Stimulated activated CD4-positive, alpha-beta T cell treated with anti-CD3 and anti-CD28 coated beads, TNF-alpha, amount 100 ng/mL, for 1 hour (primary cell): ENCODE measurements around the gene NDOR1.
"Not testable (repeated sequence)": the region's sequence is repeated elsewhere in the genome, so short reads cannot be mapped to it uniquely, and the experiment has no call there.

Experiments
- DNase-seq, 3 donors: peaks; one replicate each; pipeline ENCODE4 v3.0.0-alpha.2; 2020; ENCODE audit warnings: low read depth in 3 of 3, low spot score in 1 of 3

The NDOR1 gene

DNA sequence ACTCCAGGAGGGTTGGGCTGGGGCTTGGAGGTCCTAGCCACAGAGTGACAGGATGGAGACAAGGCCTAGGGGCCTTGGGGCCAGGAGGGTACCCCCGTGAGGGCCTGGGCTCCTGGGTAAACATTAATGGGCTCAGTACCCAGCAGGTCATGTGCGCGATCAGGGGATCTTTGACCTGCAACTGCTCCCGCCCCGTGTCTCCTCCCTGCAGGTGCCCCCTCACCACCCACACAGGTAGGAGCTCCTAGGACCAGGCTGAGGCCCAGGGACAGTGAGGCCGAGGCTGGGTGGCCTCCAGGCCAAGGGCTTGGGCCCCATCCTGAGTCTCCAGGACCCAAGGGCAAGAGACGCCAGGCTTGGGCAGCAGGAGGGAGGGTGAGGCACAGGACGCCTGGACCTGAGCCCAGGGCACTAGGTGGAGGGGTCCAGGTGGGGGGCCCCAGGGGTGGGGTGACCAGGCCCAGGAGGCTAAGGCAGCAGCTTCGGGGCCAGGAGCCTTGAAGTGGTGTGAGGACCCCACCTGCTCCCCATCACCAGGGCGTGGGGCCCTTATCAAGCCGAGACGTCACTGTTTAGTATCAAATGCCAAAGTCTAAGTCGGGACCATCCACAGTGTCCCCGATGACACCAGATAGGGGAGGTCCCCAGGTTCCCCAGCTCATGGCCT is 25.3 kb downstream of the NDOR1 start, which contains the start of gene SLC34A3:
SLC34A3 (plus strand) TSS at position 197 of the 667 bp plus-strand sequence. CDS start 802 bp downstream, outside the sequence.
- DNase-seq, result no peak

- DNase-seq, result no peak
These were observed 26.0 kb downstream of the NDOR1 start for GRCh38 chr9:137231372-137232039.

GRCh38 chr9:137232101-137232500 is 26.6 kb downstream of the NDOR1 start:
- DNase-seq, result no peak

- no peak for DNase-seq
These were observed 27.0 kb downstream of the NDOR1 start for GRCh38 chr9:137232510-137232909.

- no peak for DNase-seq
These were observed 27.9 kb downstream of the NDOR1 start for GRCh38 chr9:137233143-137233980.

DNA sequence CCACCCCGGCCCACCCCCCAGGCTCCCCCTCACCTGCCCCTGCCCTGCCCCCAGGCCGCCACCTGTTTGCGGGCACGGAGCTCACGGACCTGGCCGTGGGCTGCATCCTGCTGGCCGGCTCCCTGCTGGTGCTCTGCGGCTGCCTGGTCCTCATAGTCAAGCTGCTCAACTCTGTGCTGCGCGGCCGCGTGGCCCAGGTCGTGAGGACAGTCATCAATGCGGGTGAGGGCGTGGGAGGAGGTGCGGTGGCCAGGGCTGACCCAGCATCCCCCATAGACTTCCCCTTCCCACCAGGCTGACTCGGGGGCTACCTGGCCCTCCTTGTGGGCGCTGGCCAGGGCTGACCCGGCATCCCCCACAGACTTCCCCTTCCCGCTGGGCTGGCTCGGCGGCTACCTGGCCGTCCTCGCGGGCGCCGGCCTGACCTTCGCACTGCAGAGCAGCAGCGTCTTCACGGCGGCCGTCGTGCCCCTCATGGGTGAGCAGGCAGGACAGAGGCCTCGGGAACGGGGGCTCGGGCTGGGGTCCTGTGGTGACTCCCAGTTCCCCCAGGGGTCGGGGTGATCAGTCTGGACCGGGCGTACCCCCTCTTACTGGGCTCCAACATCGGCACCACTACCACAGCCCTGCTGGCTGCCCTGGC is 28.7 kb downstream of the NDOR1 start:
- DNase-seq, result no peak

GRCh38 chr9:137234758-137235423 is 29.4 kb downstream of the NDOR1 start:
- no peak for DNase-seq

DNA sequence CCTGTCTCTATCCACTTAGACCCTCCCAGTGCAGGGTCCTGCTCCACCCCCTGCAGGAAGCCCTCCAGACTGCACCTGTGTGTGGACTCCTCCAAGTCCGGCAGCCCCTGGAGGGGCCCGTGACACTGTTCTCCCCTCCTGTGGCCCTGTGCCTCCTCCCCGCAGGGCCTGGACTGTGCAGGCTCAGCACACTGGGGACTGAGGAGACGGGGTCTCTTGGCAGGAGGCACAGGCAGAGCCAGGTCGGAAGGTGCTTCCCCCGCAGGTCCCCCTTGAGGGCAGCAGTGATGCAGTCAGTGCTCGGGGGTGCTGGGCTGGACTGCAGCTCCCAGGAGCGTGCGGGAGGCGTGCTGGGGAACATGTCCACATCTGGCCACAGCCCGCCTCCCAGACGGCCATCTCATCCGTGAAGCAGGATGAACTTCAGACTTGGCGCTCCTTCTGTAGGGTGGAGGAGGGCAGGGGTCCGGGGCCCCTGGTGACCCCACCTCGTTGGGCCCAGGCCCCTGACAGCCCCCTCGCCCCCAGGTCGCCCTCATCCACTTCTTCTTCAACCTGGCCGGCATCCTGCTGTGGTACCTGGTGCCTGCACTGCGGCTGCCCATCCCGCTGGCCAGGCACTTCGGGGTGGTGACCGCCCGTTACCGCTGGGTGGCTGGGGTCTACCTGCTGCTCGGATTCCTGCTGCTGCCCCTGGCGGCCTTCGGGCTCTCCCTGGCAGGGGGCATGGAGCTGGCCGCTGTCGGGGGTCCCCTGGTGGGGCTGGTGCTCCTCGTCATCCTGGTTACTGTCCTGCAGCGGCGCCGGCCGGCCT is 30.1 kb downstream of the NDOR1 start:
- DNase-seq, result no peak

DNA sequence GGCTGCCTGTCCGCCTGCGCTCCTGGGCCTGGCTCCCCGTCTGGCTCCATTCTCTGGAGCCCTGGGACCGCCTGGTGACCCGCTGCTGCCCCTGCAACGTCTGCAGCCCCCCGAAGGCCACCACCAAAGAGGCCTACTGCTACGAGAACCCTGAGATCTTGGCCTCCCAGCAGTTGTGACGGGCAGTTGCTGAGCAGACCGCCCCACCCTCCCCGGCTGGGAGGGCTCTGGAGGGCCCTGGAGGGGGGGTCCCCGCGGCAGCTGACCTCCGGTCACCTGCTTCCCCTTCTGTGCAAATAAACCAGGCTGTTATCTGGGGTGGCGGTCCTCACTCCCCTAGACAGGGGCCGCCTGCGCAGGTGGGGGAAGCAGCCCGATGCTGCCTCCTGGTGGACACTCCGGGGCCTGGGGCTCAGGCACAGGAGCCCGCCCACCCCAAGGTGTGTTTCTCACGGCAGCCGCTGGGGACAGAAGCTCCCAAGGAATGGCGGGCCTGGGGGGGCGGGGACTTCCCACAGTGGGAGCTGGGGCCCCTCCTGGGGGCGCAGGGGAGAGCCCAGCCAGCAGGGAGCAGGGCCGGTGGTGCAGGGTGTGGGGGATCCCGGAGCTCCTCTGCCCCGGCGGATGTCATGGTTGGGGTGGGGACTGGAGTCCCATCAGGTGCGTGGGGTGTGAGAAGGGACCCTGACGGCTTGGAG is 30.9 kb downstream of the NDOR1 start:
- peak; percentile 71 to 90 (median 83) for DNase-seq

DNA sequence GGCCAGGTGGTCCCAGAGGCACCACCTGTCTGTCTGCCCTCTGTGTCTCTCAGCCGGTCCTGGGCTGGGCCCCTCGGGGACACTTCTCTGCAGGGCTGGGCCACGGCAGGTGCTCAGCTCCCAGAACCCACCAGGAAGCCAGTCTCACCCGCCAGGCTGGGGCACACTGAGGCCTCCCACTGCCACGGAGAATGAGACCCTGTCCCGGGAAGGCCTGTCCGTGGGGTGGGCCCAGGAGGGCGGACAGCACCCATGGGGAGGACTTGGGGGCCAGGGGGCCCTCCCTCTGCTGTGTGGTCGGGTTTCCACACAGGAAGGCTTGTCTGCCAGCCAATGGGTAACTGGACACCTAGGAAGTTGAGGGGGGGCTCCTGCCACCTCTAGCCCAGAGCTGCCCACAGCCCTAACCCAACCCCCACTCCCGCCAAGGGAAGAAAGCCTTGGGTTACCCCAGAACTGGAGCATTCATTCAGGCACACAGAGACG is 31.5 kb downstream of the NDOR1 start:
- no peak for DNase-seq

- DNase-seq, result no peak
These were observed 32.5 kb downstream of the NDOR1 start for GRCh38 chr9:137237759-137238726.

- not testable (repeated sequence) for DNase-seq
These were observed 34.2 kb downstream of the NDOR1 start for GRCh38 chr9:137239541-137240200.

DNA sequence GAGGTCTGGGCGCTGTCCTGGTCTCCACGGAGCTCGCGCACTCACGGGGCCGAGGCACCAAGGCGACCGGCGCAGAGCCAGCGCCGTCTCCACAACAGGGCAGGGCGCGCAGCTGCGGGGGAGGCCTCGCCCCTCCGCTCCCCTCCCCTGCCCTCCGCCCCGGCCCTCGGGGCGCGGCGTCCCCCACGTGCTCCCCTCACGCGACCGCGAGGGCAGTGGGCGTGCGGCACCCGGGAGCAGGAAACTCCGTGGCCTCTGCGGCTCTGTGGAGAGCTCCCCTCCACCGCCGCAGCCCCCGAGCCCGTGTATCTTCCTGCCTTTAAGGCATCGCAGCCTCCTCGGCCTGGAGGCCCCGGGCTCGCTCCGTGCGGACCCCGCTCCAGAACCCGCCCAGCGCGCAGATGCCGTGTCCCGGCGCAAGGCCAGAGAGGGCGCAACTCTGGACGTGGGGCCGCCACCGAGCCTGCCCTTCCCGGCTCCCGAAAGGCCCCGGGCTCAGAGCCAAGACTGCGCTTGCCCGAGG is 34.9 kb downstream of the NDOR1 start:
- DNase-seq, result peak in 1 of 3 donors; percentile 52

- peak; percentile 87 to 99 (median 97) for DNase-seq
These were observed 35.5 kb downstream of the NDOR1 start, which contains the start of gene TUBB4B for GRCh38 chr9:137240841-137241489. Gene TUBB4B, plus strand, starts transcription at chr9:137241287. Its CDS starts 74 bp downstream, at chr9:137241361.

- DNase-seq, result peak; percentile 36 to 61 (median 53)
These were observed 36.2 kb downstream of the NDOR1 start for GRCh38 chr9:137241490-137242268.
